GM18520 (cell line): ENCODE data around the gene ACER3.
"Not testable (repeated sequence)": the region's sequence is repeated elsewhere in the genome, so short reads cannot be mapped to it uniquely, and the experiment has no call there.

Source experiments
- ATAC-seq: cut with Tn5 transposase; IDR thresholded peaks from one replicate; pipeline ENCODE4 v1.9.1; 2021; ENCODE audit not compliant: unreplicated experiment

The ACER3 gene

DNA sequence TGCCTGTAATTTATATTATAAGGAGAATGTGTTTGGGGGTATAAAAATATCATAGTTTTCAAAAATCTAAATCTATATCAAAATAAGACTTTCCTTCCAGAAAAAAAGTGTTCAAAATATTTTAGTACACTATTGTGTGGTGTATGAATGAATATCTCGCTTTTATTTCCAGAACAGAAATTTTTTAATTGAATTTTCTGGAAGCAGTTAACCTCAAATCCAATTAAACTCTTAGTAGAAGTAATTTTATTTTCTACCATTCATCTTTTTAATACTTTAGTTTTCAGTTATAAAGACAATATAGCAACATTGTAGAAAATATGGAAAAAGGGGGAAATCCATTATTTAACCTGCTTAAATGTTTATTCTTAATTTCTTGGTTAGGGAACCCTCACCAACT is 58.7 kb downstream of the ACER3 start:
- no peak for ATAC-seq

- no peak for ATAC-seq
Observed at GRCh38 chr11:76919887-76920746, 59.4 kb downstream of the ACER3 start.

DNA sequence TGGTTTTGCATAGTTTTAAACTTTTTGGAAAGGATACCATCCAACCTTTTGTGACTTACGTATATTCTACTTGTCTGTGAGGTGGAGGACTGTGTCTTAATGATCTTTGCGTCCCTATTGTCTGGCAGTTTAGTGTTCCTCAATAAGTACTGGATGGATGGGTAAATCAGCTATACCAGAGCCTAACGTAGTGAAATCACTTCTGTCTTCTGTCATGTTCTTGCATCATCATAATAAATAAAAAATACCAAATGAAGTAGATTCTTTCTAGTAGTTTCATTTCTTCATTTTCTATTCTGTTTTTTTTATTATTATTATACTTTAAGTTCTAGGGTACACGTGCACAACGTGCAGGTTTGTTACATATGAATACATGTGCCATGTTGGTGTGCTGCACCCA is 66.4 kb downstream of the ACER3 start:
- ATAC-seq: no peak

DNA sequence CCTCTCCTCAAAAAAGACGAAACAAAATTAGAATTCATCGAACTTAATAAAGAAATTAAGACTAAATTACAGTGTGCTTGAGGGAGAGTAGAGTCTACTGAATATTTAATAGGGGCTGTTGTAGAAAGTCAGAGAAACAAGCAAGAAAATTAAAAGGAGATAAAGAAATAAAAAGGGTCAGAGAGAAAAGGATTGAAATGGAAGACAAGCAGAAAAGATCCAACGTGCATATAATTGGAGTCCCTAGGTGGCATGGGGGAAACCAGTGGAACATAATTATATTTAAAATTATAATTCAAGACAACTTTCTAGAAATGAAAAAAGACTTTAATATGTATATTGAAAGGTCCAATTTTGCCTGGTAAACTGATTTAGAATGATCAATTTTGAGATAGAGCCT is 74.3 kb downstream of the ACER3 start:
- no peak for ATAC-seq

GRCh38 chr11:76939219-76939631 is 78.5 kb downstream of the ACER3 start:
- no peak for ATAC-seq

DNA sequence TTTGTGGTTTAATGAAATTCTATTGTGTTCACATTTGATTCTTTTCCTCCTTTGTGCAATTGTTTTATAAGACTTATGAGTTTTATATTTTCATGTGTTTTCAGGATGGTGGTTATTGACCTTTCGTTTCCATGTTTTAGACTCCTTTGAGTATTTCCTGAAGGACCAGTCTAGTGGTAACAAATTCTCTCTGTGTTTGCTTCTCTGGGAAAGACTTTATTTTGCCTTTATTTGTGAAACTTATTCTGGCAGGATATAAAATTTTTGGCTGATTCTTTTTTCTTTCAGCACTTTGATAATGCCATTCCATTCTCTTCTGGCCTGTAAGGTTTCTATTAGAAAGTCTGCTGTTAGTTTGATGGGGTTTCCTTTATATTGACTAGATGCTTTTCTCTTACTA is 83.5 kb downstream of the ACER3 start:
- no peak for ATAC-seq

DNA sequence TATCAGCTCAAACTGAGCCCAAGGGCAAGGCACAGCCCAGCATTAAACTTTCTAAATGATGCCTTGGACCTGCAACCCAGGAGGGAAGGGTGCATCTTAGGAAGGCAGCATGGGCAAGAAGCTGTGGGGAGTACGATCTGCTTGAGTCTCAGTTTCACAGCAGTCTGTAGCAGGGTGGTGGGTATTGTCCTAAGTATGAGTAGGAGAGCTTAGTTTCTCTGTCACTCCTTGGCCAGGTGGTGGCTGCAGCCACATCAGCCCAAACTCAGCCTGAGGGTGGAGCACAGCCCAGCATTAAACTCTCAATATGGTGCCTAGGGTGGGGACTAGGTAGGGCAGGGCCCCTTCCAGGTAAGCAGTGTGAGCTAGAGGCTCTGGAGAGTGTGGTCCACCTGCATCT is 85.5 kb downstream of the ACER3 start:
- no peak for ATAC-seq

GRCh38 chr11:76947190-76947589 is 86.5 kb downstream of the ACER3 start:
- ATAC-seq: no peak

- no peak for ATAC-seq
Observed at GRCh38 chr11:76947800-76948199, 87.1 kb downstream of the ACER3 start.

- no peak for ATAC-seq
Observed at GRCh38 chr11:76955459-76956114, 94.9 kb downstream of the ACER3 start.

DNA sequence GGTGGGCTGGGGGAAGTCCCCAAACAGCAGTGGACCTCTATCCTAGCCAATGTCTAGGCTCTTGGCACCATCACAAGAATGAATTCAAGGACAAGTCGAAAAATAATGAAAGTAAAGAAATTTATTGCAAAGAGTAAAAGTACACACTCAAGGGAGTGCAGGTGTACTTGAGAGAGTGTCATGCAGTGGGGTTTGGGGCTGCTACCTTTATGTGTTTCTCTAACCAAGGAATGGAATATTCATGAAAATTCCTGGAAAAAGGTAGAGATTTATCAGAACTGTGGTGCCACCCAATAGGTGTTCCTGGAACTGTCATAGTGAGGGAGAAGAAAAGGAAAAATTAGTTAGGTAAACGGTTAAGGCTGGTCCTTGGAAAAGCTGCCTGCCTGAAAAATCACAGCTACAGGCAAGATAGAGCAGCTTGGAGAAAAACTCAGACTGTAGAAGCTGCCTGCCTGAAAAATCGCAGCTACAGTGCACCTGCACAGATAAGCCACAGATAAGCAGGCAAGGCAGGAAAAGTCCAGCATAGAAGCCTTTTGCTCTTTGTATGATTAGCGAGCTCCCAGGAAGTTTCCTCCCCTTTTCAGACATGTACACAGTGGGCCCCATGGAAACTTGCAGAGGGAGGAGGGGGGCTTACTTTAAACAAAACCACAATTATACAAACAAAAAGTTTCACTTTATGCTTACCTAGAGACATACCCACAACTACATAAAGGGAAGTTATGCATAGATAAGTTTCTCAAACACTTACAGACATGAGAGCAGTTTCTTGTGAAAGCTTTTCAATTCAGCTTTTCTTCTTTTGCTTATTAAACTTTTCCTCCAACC is 102.1 kb downstream of the ACER3 start:
- no peak for ATAC-seq

GRCh38 chr11:76963417-76964168 is 102.9 kb downstream of the ACER3 start:
- not testable (repeated sequence) for ATAC-seq

GRCh38 chr11:76972051-76972450 is 111.3 kb downstream of the ACER3 start:
- no peak for ATAC-seq

DNA sequence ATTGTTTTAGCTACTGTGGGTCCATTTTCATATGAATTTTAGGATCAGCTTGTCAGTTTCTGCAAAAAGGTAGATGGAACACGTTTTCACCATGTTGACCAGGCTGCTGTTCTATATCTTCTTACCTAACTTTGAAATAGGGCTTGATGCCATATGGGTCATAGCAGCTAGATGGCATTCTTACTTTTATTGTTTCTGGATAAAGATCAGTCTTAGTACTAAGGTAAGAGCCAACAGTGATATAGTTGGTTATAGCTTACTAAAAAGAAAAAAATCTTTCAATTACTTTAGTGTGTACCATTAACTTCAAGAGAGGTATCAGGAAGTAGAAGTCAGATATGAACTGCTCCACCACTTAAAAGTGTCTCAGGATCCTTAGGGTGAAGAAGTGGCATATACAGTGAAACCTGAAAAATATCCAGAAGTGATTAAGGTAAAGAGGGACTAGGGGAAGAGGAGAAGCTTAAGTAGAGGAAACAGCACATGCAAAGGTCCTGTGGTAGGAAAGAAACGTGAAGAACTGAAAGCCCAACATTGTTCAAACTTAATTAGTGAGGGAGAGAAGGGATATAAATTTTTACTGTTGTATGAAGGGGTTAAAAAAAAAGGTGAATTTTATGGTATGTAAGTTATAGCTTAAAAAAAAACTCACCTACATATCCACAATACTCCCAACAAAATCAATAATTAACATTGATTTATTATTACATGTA is 113.6 kb downstream of the ACER3 start:
- ATAC-seq: no peak

- ATAC-seq: no peak
Observed at GRCh38 chr11:76975513-76975912, 114.8 kb downstream of the ACER3 start.

DNA sequence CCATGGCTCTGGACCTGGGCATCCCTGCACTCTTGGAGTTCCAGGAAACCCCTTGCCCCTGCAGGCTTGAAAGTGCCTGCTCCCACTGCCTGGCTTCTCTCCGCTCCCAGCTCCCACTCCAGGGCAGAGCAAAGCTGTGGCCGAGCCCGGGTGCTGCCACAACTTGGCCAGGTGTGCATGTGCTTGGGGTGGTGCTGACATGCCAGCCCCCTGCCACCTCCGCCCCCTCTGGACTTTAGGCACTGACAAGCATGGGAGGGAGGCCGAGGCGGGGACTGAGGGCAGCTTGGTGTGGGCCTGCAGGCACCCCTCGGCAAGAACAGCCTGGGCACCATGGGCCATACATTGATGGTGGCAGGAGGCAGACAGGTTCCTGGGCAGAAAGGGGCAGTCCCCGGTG is 117.1 kb downstream of the ACER3 start:
- ATAC-seq: no peak

DNA sequence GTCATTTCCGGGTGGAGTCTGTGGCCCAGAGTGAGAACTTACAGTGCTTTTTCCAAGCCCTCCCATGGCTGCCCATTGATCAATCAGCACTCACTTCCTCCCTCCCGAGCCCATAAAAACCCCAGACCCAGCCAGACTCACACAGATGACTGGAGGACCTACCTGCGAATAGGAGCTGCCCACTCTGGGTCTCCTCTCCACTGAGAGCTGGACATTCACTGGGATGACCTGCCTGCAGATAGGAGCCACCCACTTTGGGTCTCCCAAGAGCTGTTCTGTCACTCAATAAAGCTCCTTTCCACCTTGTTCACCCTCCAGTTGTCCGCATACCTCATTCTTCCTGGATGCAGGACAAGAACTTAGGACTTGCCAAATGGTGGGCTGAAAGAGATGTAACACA is 117.5 kb downstream of the ACER3 start:
- ATAC-seq: no peak

- ATAC-seq: no peak
Observed at GRCh38 chr11:76978818-76979217, 118.1 kb downstream of the ACER3 start.

DNA sequence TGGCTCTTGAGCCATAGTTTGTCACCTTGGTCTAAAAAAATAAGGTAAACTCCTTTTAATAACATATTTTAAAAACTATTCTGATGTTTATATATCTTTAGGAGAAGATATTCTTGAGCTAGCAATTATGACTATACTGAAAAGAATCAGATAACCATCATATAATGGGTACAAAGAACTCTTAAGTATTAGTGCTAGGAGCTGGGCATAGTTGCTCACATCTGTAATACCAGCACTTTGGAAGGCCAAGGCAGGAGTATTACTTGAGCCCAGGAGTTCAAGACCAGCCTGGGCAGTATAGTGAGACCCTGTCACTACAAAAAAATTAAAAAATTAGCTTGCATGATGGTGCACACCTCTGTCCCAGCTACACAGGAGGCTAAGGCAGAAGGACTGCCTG is 119.5 kb downstream of the ACER3 start:
- no peak for ATAC-seq

DNA sequence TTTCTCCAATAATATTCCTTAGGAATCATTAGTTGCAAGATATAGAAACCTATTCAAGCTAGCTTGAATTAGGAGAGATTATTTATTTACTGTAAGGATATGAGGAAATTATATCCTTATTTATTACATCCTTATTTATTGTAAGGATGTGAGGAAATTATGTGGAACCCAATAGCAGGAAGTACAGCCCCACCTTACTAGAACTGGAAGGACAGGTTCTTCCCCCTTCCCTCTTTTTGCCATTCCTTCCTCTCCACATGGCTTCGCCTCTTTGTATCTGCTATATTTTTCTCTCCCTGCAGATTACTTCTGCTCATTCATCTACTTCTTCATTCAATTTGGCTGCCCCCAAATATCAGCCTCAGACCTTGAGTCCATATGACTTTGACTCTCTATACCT is 124.0 kb downstream of the ACER3 start:
- no peak for ATAC-seq
